HCT116 (cell line): Measurements from ENCODE around the gene WNT5B.

Source experiments
- ATF3 ChIP-seq: IDR thresholded peaks from 2 replicates; pipeline ENCODE4 v1.6.1; 2012
- CTCF ChIP-seq, 3 experiments: fragments of 200-600 bp in 1 of 3; sonication (generic) in 1 of 3; IDR thresholded peaks in 2 of 3; conservative IDR thresholded peaks in 1 of 3; 2 replicates each; pipeline ENCODE4 v1.5.1; 2012 to 2017; ENCODE audit warnings: low read depth in 2 of 3, low read length in 2 of 3, antibody characterized with exemption in 1 of 3, borderline replicate concordance in 1 of 3, control low read depth in 1 of 3, mild to moderate bottlenecking in 1 of 3, mixed read lengths in 1 of 3, mixed run types in 1 of 3, moderate library complexity in 1 of 3; ENCODE audit not compliant: insufficient read depth in 1 of 3
- EZH2 ChIP-seq: fragments of 200-600 bp; sonication (generic); IDR thresholded peaks from 2 replicates; pipeline ENCODE4 v1.6.1; 2017; ENCODE audit warnings: antibody characterized with exemption, mixed run types
- POLR2AphosphoS5 ChIP-seq: IDR thresholded peaks from 2 replicates; pipeline ENCODE4 v1.6.1; 2011; ENCODE audit warnings: mild to moderate bottlenecking, low read depth, low read length, moderate library complexity
- REST ChIP-seq: IDR thresholded peaks from 2 replicates; pipeline ENCODE4 v1.6.1; 2012; ENCODE audit warnings: low read depth
- SRF ChIP-seq: IDR thresholded peaks from 2 replicates; pipeline ENCODE4 v1.6.1; 2012; ENCODE audit warnings: low read depth
- ZNF274 ChIP-seq: fragments of 200-500 bp; sonication (Bioruptor generic); IDR thresholded peaks from 2 replicates; pipeline ENCODE4 v1.6.1; 2014; ENCODE audit warnings: mild to moderate bottlenecking, low read depth, low read length, inconsistent platforms

- TF ChIP-seq CTCF (IDR thresholded peaks at IDR 0.05 in 2 of 3, conservative IDR thresholded peaks at IDR 0.05 in 1 of 3; ENCODE audit: borderline replicate concordance in 1 of 3, insufficient read depth in 1 of 3, low read depth in 2 of 3, low read length in 2 of 3) = no peak
- no peak for TF ChIP-seq POLR2AphosphoS5
- no peak for TF ChIP-seq EZH2
- TF ChIP-seq ATF3 = no peak
- TF ChIP-seq REST = no peak
- no peak for TF ChIP-seq SRF
- TF ChIP-seq ZNF274 = no peak
Measured at GRCh38 chr12:1655225-1655788, 26.3 kb downstream of the WNT5B start.
